MM.1S (cell line): ENCODE results near the gene EPB41L1.

ENCODE experiments used
- DNase-seq: peaks from one replicate; pipeline ENCODE4 v3.0.0-alpha.2; 2015
- H2AFZ ChIP-seq: fragments of 300-600 bp; sonication (generic); 2 replicates; pipeline ENCODE4 v1.6.0; 2016; ENCODE audit warnings: antibody characterized with exemption, low read length
- H3F3A ChIP-seq: fragments of 300-600 bp; sonication (generic); 2 replicates; pipeline ENCODE4 v1.6.1; 2016; ENCODE audit warnings: mild to moderate bottlenecking, antibody characterized with exemption, low read length, moderate library complexity, mixed read lengths; ENCODE audit not compliant: insufficient read depth
- H3K27ac ChIP-seq: fragments of 300-600 bp; sonication (generic); 2 replicates; pipeline ENCODE4 v1.5.1; 2016; ENCODE audit warnings: mild to moderate bottlenecking, low read length
- H3K27me3 ChIP-seq: fragments of 300-600 bp; sonication (generic); replicated peaks from 2 replicates; pipeline ENCODE4 v1.6.0; 2016; ENCODE audit warnings: low read length; ENCODE audit not compliant: insufficient read depth
- H3K36me3 ChIP-seq: fragments of 300-600 bp; sonication (generic); replicated peaks from 2 replicates; pipeline ENCODE4 v1.6.1; 2016; ENCODE audit warnings: mild to moderate bottlenecking, low read length, mixed read lengths; ENCODE audit not compliant: insufficient read depth
- H3K4me1 ChIP-seq: fragments of 300-600 bp; sonication (generic); 2 replicates; pipeline ENCODE4 v1.6.1; 2016; ENCODE audit warnings: low read length, mixed read lengths
- H3K4me2 ChIP-seq: fragments of 300-600 bp; sonication (generic); 2 replicates; pipeline ENCODE4 v1.6.0; 2016; ENCODE audit warnings: low read depth, low read length
- H3K4me3 ChIP-seq: fragments of 300-600 bp; sonication (generic); 2 replicates; pipeline ENCODE4 v1.5.1; 2016; ENCODE audit warnings: low read length, mixed read lengths
- H3K79me2 ChIP-seq: fragments of 300-600 bp; sonication (generic); 2 replicates; pipeline ENCODE4 v1.6.1; 2016; ENCODE audit warnings: mixed run types, low read length, mixed read lengths
- H3K9ac ChIP-seq: fragments of 300-600 bp; sonication (generic); 2 replicates; pipeline ENCODE4 v1.6.1; 2016; ENCODE audit warnings: low read length, mixed read lengths
- H3K9me2 ChIP-seq: fragments of 300-600 bp; sonication (generic); replicated peaks from 2 replicates; pipeline ENCODE4 v1.6.1; 2016; ENCODE audit warnings: mild to moderate bottlenecking, low read length, mixed read lengths; ENCODE audit not compliant: insufficient read depth
- H3K9me3 ChIP-seq: fragments of 300-600 bp; sonication (generic); replicated peaks from 2 replicates; pipeline ENCODE4 v1.6.1; 2016; ENCODE audit warnings: mild to moderate bottlenecking, low read length, mixed read lengths; ENCODE audit not compliant: insufficient read depth
- H4K20me1 ChIP-seq: fragments of 300-600 bp; sonication (generic); 2 replicates; pipeline ENCODE4 v1.6.1; 2016; ENCODE audit warnings: mild to moderate bottlenecking, low read length, moderate library complexity, mixed read lengths; ENCODE audit not compliant: insufficient read depth
- CTCF ChIP-seq: fragments of 300-600 bp; sonication (generic); IDR thresholded peaks from 2 replicates; pipeline ENCODE4 v1.5.1; 2016; ENCODE audit warnings: antibody characterized with exemption, low read length, mixed read lengths
- EZH2 ChIP-seq: fragments of 300-600 bp; sonication (generic); optimal IDR thresholded peaks from 2 replicates; pipeline ENCODE3; 2017; ENCODE audit warnings: low read depth, mild to moderate bottlenecking, antibody characterized with exemption, low read length, mixed read lengths
- EZH2phosphoT487 ChIP-seq: fragments of 300-600 bp; sonication (generic); IDR thresholded peaks from 2 replicates; pipeline ENCODE4 v1.6.1; 2018; ENCODE audit warnings: antibody characterized with exemption, low read length

EPB41L1 gene

DNA sequence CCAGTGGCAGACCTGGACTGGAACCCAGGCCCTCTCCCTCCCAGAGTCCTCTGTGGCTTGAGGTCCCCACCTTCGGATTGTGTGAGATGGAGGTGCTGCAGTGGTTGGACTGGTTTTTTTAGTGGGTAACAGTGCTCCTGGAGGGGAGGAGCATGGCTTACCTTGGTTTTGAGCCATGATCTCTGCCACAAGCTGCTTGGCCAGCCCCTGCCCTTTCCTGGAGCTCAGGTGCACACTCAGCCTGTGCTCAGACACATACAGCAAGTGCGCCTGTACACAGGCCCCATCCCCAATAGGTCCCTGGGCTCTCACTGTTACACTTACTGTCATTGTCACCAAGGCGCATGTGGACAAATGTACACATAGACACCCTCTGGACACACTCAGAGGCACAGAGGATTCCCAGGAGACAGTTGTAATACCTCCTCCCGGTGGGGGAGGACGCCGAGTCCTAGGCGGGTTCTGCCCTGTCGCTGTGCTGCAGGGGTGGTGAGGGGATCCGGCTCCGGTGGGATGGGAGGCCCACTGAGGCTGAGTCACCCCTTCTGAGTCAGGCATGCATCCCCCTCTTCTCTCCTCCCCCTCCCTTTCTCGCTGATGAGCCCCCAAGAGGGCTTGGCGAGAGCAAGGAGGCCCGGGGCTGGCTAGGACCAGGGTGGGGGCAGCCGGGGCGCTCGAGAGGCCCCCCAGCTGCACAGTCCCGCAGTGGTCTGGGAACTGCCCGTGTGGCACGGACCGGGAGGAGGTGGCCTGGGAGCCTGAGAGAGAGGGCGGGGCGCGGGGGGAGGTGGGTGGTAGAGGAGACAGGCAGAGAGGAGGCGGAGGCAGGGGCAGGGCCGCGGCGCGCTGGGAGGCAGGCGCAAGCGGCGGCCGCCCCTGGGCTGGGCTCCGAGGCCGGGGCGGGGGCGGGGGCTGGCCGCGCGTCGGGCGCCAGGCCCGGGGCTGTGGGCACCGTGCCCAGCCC is 522 bp upstream of the EPB41L1 start:
- no peak overlapping the region for H3K27ac ChIP-seq
- H2AFZ ChIP-seq = peak overlapping the region; percentile 65
- peak overlapping the region; percentile 88 for H3K4me2 ChIP-seq
- no peaks in the 10 kb centered on the region for H3K36me3 ChIP-seq
- H3K79me2 ChIP-seq = 0 out of 2 replicates have a peak, but pooled peaks cover 4% of the 10 kb centered on the region
- no peaks in the 10 kb centered on the region for H4K20me1 ChIP-seq
- H3F3A ChIP-seq = no peaks in the 10 kb centered on the region; the same call in 1 of the 2 replicates
- TF ChIP-seq CTCF (no peak), EZH2phosphoT487 (no peak), EZH2 (no peak)
- peak; percentile 62 for DNase-seq
- 0 out of 2 replicates have a peak, but pooled peaks cover 3% of the 10 kb centered on the region for H3K4me1 ChIP-seq
- no peaks in the 10 kb centered on the region for H3K9me3 ChIP-seq
- H3K4me3 ChIP-seq = peak overlapping the region; percentile 41; the same call in 1 of the 2 replicates
- peak overlapping the region; percentile 37; the same call in 1 of the 2 replicates for H3K9ac ChIP-seq
- H3K9me2 ChIP-seq = no peaks in the 10 kb centered on the region
- H3K27me3 ChIP-seq = no peaks in the 10 kb centered on the region

DNA sequence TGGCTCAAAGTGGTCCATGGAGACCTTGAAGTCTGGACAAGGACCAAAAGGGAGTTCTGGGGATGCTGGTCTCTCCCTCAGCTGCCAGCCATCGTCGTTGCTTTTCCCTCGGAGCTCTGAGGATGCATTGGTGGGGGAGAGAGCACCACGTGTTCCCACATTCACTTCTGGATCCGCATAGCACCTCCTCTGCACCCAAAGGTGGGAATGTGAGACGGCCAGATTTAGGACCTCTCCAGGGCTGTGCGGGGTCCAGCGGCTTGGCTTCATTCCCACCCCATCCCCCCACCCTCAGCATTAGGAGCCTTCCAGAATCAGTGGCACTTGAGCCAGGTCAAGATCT is 1.1 kb downstream of the EPB41L1 start:
- H3K36me3 ChIP-seq = no peaks in the 10 kb centered on the region
- H4K20me1 ChIP-seq = no peaks in the 10 kb centered on the region
- H3K4me1 ChIP-seq = 0 out of 2 replicates have a peak, but pooled peaks cover 3% of the 10 kb centered on the region
- no peak for TF ChIP-seq CTCF
- no peak for TF ChIP-seq EZH2phosphoT487
- no peak for TF ChIP-seq EZH2
- no peaks in the 10 kb centered on the region for H3K27me3 ChIP-seq
- no peaks in the 10 kb centered on the region for H3K9me2 ChIP-seq
- H3K79me2 ChIP-seq = 0 out of 2 replicates have a peak, but pooled peaks cover 4% of the 10 kb centered on the region
- no peak for DNase-seq
- no peak overlapping the region for H3K9ac ChIP-seq
- no peak overlapping the region for H3K4me3 ChIP-seq
- H3F3A ChIP-seq = no peaks in the 10 kb centered on the region; the same call in 1 of the 2 replicates
- no peak overlapping the region for H3K27ac ChIP-seq
- H2AFZ ChIP-seq = no peak overlapping the region
- no peaks in the 10 kb centered on the region for H3K9me3 ChIP-seq
- no peak overlapping the region for H3K4me2 ChIP-seq

DNA sequence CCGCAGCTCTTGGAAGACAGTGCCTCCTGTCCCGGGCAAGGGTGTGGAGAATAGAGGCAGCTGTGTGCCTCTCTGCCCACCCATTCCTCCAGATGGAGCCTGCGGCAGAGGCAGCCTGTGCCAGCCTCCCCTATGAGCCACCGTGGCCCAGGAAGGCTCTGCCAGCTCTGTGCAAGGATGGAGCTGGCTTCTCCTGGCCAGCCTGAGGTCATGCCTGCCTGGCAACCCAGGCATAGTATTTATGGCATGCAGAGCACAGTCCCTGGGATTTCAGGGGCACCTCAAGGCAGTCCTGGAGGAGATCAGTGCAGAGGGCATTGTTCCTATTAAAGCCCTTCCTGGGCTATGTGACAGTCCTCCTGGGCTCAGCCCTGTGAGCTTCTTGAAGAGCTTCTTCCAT is 1.5 kb downstream of the EPB41L1 start:
- Histone ChIP-seq H3K79me2 (0 out of 2 replicates have a peak, but pooled peaks cover 4% of the 10 kb centered on the region), H3F3A (no peaks in the 10 kb centered on the region; the same call in 1 of the 2 replicates), H3K9ac (no peak overlapping the region), H3K4me1 (0 out of 2 replicates have a peak, but pooled peaks cover 3% of the 10 kb centered on the region), H2AFZ (no peak overlapping the region), H3K4me2 (no peak overlapping the region), H4K20me1 (no peaks in the 10 kb centered on the region), H3K9me3 (no peaks in the 10 kb centered on the region), H3K9me2 (no peaks in the 10 kb centered on the region), H3K27ac (no peak overlapping the region), H3K4me3 (no peak overlapping the region), H3K27me3 (no peaks in the 10 kb centered on the region), H3K36me3 (no peaks in the 10 kb centered on the region)
- no peak for DNase-seq
- TF ChIP-seq CTCF (no peak), EZH2phosphoT487 (no peak), EZH2 (no peak)
